Measurements from ENCODE around the gene CA11. TPM values are rescaled to one million over a fixed set of nuclear protein-coding genes. Genes with fewer than 3 reads are reported as not detected.

Gene CA11
- total and polyA plus RNA-seq, 9 of the 15 experiments (the other 6 are each of a cell fraction or from before 2014, with no cell fraction given) = 2.9 to 19.9 (median 8.3) TPM

- Histone ChIP-seq H3K9me1 (ENCODE audit: control insufficient read depth, insufficient read depth, low read length) (no peaks in the 10 kb centered on the region), H3K9me3 (replicated peaks; ENCODE audit: control insufficient read depth, insufficient read depth, low read depth, low read length) (no peaks in the 10 kb centered on the region), H2AFZ (ENCODE audit: low read depth, low read length) (no peak overlapping the region), H3K4me3 (no peak overlapping the region), H3K27ac (ENCODE audit: extremely low read depth, low read depth, low read length) (no peak overlapping the region), H3K36me3 (ENCODE audit: control insufficient read depth, insufficient read depth, low read length) (no peaks in the 10 kb centered on the region), H3K4me1 (replicated peaks in 1 of 2; ENCODE audit: control insufficient read depth in 2 of 2, insufficient read depth in 2 of 2, low read length in 2 of 2) (peaks cover 16 to 42% of the 10 kb centered on the region in 2 experiments), H4K20me1 (replicated peaks; ENCODE audit: control insufficient read depth, insufficient read depth, low read length) (no peaks in the 10 kb centered on the region), H3K9ac (ENCODE audit: insufficient read depth in 1 of 2, low read depth in 2 of 2, low read length in 2 of 2) (no peak overlapping the region), H3K4me2 (ENCODE audit: insufficient read depth, low read length) (no peak overlapping the region), H3K27me3 (ENCODE audit: control insufficient read depth in 2 of 2, insufficient read depth in 2 of 2, low read length in 2 of 2) (no peaks in the 10 kb centered on the region), H3K79me2 (ENCODE audit: control insufficient read depth, insufficient read depth, low read length) (no peaks in the 10 kb centered on the region)
- ChIA-PET CTCF (ENCODE audit: low intra/inter-chr PET ratio) (no interaction called here), POLR2A (no interaction called here)
- in situ Hi-C loops (cut with MboI) (no loop called here), intact Hi-C loops (cut with micrococcal nuclease) (no loop called here)
- no peak for FAIRE-seq
- 79% methylated on average over 9 of the region's 11 CpGs for WGBS (ENCODE audit: insufficient coverage, low coverage, missing lambda C conversion rate)
- no peak for DNase-seq (ENCODE audit: extremely low read depth in 1 of 4, low spot score in 3 of 4)
- TF ChIP-seq ZNF224 (CRISPR knock-in tag; IDR thresholded peaks at IDR 0.05) (no peak), FOXP1 (CRISPR knock-in tag; IDR thresholded peaks at IDR 0.05) (no peak), ZKSCAN8 (CRISPR knock-in tag; IDR thresholded peaks at IDR 0.05) (no peak), ZNF444 (CRISPR knock-in tag; IDR thresholded peaks at IDR 0.05) (no peak)
- no TSS peak for BruUV-seq (replicated peaks)
- no peak for ATAC-seq
These were observed 37.4 kb upstream of the CA11 start for GRCh38 chr19:48683349-48683748.

- in situ Hi-C loops (cut with MboI) (no loop called here), intact Hi-C loops (cut with micrococcal nuclease) (no loop called here)
- no TSS peak for BruUV-seq (replicated peaks)
- H3K36me3 ChIP-seq (ENCODE audit: control insufficient read depth, insufficient read depth, low read length) = no peaks in the 10 kb centered on the region
- 22% methylated on average over 7 of the region's 7 CpGs for WGBS (ENCODE audit: insufficient coverage, low coverage, missing lambda C conversion rate)
- H3K9ac ChIP-seq (ENCODE audit: insufficient read depth in 1 of 2, low read depth in 2 of 2, low read length in 2 of 2) = peak overlapping the region in 1 of 2 experiments; percentile 72; a peak in 1 of 4 replicates
- no peaks in the 10 kb centered on the region for H3K27me3 ChIP-seq (ENCODE audit: control insufficient read depth in 2 of 2, insufficient read depth in 2 of 2, low read length in 2 of 2)
- no peaks in the 10 kb centered on the region for H4K20me1 ChIP-seq (replicated peaks; ENCODE audit: control insufficient read depth, insufficient read depth, low read length)
- ATAC-seq = peak; percentile 72
- FAIRE-seq = peak; percentile 82
- H3K4me2 ChIP-seq (ENCODE audit: insufficient read depth, low read length) = no peak overlapping the region
- H3K79me2 ChIP-seq (ENCODE audit: control insufficient read depth, insufficient read depth, low read length) = no peaks in the 10 kb centered on the region
- no peak overlapping the region for H3K27ac ChIP-seq (ENCODE audit: extremely low read depth, low read depth, low read length)
- H3K4me3 ChIP-seq = no peak overlapping the region
- peak overlapping the region; percentile 64 for H2AFZ ChIP-seq (ENCODE audit: low read depth, low read length)
- POLR2A ChIA-PET = interaction anchor here (0.6 to 1.1 kb wide), 3 partner anchors 43 to 313 kb away, joined by 3 to 4 read pairs (median 3); partner anchors contain the start of genes BCAT2 and RUVBL2
- CTCF ChIA-PET (ENCODE audit: low intra/inter-chr PET ratio) = no interaction called here
- H3K9me1 ChIP-seq (ENCODE audit: control insufficient read depth, insufficient read depth, low read length) = no peaks in the 10 kb centered on the region
- no peaks in the 10 kb centered on the region for H3K9me3 ChIP-seq (replicated peaks; ENCODE audit: control insufficient read depth, insufficient read depth, low read depth, low read length)
- peak in 3 of 4 experiments; percentile 34 to 64 (median 44) for DNase-seq (ENCODE audit: extremely low read depth in 1 of 4, low spot score in 3 of 4)
- peaks cover 22 to 53% of the 10 kb centered on the region in 2 experiments for H3K4me1 ChIP-seq (replicated peaks in 1 of 2; ENCODE audit: control insufficient read depth in 2 of 2, insufficient read depth in 2 of 2, low read length in 2 of 2)
- no peak for TF ChIP-seq MTA2 (IDR thresholded peaks at IDR 0.05; ENCODE audit: low read depth)
- no peak for TF ChIP-seq PYGO2 (tag; IDR thresholded peaks at IDR 0.05)
- peak in 1 of 2 experiments; percentile 44; a peak in 1 of 4 replicates for TF ChIP-seq HDAC1 (IDR thresholded peaks at IDR 0.05)
- no peak for TF ChIP-seq ZNF707 (CRISPR knock-in tag; conservative IDR thresholded peaks at IDR 0.05)
- no peak for TF ChIP-seq TBL1XR1 (IDR thresholded peaks at IDR 0.05; ENCODE audit: low read length in 2 of 2)
- TF ChIP-seq SP2 (IDR thresholded peaks at IDR 0.05; ENCODE audit: extremely low read depth, low read depth, low read length, poor library complexity, severe bottlenecking) = no peak
- no peak for TF ChIP-seq NFIX (CRISPR knock-in tag; IDR thresholded peaks at IDR 0.05; ENCODE audit: low read depth)
- TF ChIP-seq, protein P1, sequence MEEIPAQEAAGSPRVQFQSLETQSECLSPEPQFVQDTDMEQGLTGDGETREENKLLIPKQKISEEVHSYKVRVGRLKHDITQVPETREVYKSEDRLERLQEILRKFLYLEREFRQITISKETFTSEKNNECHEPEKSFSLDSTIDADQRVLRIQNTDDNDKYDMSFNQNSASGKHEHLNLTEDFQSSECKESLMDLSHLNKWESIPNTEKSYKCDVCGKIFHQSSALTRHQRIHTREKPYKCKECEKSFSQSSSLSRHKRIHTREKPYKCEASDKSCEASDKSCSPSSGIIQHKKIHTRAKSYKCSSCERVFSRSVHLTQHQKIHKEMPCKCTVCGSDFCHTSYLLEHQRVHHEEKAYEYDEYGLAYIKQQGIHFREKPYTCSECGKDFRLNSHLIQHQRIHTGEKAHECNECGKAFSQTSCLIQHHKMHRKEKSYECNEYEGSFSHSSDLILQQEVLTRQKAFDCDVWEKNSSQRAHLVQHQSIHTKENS (CRISPR knock-in tag; IDR thresholded peaks at IDR 0.05) = no peak
- no peak for TF ChIP-seq OTX1 (CRISPR knock-in tag; IDR thresholded peaks at IDR 0.05)
- no peak for TF ChIP-seq ZNF76 (CRISPR knock-in tag; IDR thresholded peaks at IDR 0.05; ENCODE audit: borderline replicate concordance)
- no peak for TF ChIP-seq ELF2 (CRISPR knock-in tag; IDR thresholded peaks at IDR 0.05)
- TF ChIP-seq RHOXF2B (CRISPR knock-in tag; conservative IDR thresholded peaks at IDR 0.05) = no peak
- no peak for TF ChIP-seq SRF (CRISPR knock-in tag; IDR thresholded peaks at IDR 0.05)
These were observed 35.1 kb upstream of the CA11 start for GRCh38 chr19:48681127-48681470.

Data from K562 (cell line).